Erythroblast (primary cell): ENCODE results near the gene GPRIN3.

ENCODE experiments used
- GATA1 ChIP-seq: IDR thresholded peaks from 2 replicates; pipeline ENCODE4 v1.6.1; 2011; ENCODE audit warnings: low read depth, mild to moderate bottlenecking, control low read depth, low read length, moderate library complexity
- POLR2A ChIP-seq: IDR thresholded peaks from 2 replicates; pipeline ENCODE4 v1.6.1; 2011; ENCODE audit warnings: mild to moderate bottlenecking, low read length

DNA sequence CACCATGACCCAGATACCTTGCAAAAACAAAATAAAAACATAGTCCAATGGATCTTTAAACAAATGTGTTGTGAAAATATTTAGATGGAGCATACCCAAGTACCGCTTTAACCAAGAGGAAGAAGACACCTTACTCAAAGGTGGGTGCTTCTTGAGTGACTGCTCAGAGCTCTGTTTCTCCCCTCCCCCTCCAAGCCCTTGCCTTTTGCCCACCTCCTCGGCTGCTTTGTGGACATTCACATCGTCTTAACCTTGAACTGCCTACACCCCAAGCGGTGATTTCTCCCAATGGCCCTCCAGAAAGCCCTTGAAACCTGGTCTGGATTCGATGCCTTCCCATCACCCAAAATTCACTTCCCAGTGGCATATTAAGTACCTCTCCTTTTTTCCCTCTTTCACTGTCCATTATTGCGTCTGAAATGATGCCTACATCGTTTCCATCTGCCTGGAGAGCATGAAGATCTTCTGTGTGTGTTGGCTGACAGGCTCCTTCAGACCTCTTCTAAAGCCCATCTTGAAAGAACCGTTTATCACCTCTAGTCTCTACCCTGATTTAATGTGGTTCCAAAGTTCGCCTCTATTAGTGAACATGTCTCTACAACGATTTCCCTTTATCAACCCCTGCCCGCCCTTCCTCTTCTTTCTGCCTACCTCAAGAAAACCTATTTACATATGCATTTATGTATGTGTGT is 968 bp downstream of the GPRIN3 start:
- TF ChIP-seq POLR2A: no peak
- no peak for TF ChIP-seq GATA1
